Activated CD4-positive, alpha-beta T cell treated with anti-CD3 and anti-CD28 coated beads for 36 hours (primary cell): ENCODE data around the gene RRAGD. TPM values are rescaled to one million over a fixed set of nuclear protein-coding genes. Genes with fewer than 3 reads are reported as not detected.
"Not testable (repeated sequence)": the region's sequence is repeated elsewhere in the genome, so short reads cannot be mapped to it uniquely, and the experiment has no call there.

Experiments used
- ATAC-seq: fragments of 200-7000 bp; cut with Tn5 transposase; one replicate; pipeline ENCODE4 v1.10.0; 2021; ENCODE audit warnings: mild to moderate bottlenecking, moderate library complexity
- CTCF ChIA-PET: fragments of 350-600 bp; sonication (Branson Sonifier 250); formaldehyde crosslinking; loops from one replicate; lab custom pipeline; 2021; ENCODE audit warnings: antibody characterized with exemption; lab: Charles Lee
- POLR2A ChIA-PET: fragments of 350-600 bp; sonication (Branson Sonifier 250); formaldehyde crosslinking; loops from one replicate; lab custom pipeline; 2021; ENCODE audit warnings: antibody characterized with exemption, inconsistent platforms; lab: Charles Lee
- DNase-seq: peaks from one replicate; pipeline ENCODE4 v3.0.0-alpha.2; 2020
- H3K27ac Mint-ChIP-seq: one replicate; pipeline ENCODE4 v1.8.0; 2021; ENCODE audit warnings: mixed read lengths
- H3K27me3 Mint-ChIP-seq: one replicate; pipeline ENCODE4 v1.8.0; 2021; ENCODE audit warnings: mixed read lengths
- H3K36me3 Mint-ChIP-seq: one replicate; pipeline ENCODE4 v1.8.0; 2021; ENCODE audit warnings: low read depth, mixed read lengths
- H3K4me1 Mint-ChIP-seq: one replicate; pipeline ENCODE4 v1.8.0; 2021; ENCODE audit warnings: mixed read lengths
- H3K4me3 Mint-ChIP-seq: one replicate; pipeline ENCODE4 v1.8.0; 2021; ENCODE audit warnings: mild to moderate bottlenecking, moderate library complexity, mixed read lengths
- H3K9me3 Mint-ChIP-seq: one replicate; pipeline ENCODE4 v1.8.0; 2021; ENCODE audit warnings: low read depth, mixed read lengths
- intact Hi-C, 2 experiments: fragments of 100-400 bp; cut with DNase I in 1 of 2; cut with micrococcal nuclease in 1 of 2; formaldehyde crosslinking; loops; one replicate each; pipeline versions ENCODE4 v1.14.2 to v1.15.1; 2022 to 2024; cut with DNase I, micrococcal nuclease
- total RNA-seq, 2 experiments: library from RNA; stranded (reverse); gene quantifications; one replicate each; pipeline ENCODE4 v1.2.3, GENCODE V29; 2021

RRAGD gene
- total RNA-seq, 2 experiments from 2014 or later: 19.6 to 20.1 TPM

- ATAC-seq, H3K4me3 Mint-ChIP-seq, POLR2A ChIA-PET, H3K27ac Mint-ChIP-seq, H3K27me3 Mint-ChIP-seq, H3K36me3 Mint-ChIP-seq, H3K9me3 Mint-ChIP-seq, H3K4me1 Mint-ChIP-seq, intact Hi-C loops, DNase-seq: not testable (repeated sequence)
- CTCF ChIA-PET: interaction anchor here (0.7 to 1.6 kb wide), 2 partner anchors 20 to 39 kb away, joined by 3 to 4 read pairs; no protein-coding TSS in a partner anchor
Measured at GRCh38 chr6:89397884-89398283, 14.2 kb downstream of the RRAGD start.

DNA sequence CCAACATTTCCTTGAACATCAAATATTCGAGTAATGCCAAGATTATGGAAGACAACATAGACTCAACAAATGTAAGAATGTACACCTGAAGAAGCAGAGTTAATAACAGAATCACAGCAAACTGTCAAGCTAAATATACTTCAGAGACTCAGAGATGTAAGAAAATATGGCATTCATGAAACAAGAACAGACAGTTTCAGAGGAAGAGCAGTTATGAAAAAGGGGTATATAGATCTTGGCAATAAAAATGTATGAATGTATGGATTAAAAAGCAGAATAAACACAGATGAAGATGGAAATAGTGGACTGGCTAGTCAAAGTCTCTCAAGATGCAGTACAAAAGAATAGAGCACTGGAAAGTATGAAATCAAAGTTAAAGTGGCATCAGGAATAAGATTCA lies 18.4 kb downstream of the RRAGD start:
- Mint-ChIP-seq H3K9me3 (peaks cover 5% of the 10 kb centered on the region), H3K4me3 (no peak overlapping the region), H3K4me1 (no peaks in the 10 kb centered on the region), H3K27me3 (no peaks in the 10 kb centered on the region), H3K36me3 (peaks cover 6% of the 10 kb centered on the region), H3K27ac (no peak overlapping the region)
- POLR2A ChIA-PET: no interaction called here
- DNase-seq (no peak), ATAC-seq (no peak)
- intact Hi-C loops: no loop called here
- CTCF ChIA-PET: no interaction called here

- H3K4me3 Mint-ChIP-seq: no peak overlapping the region
- no peak overlapping the region for H3K27ac Mint-ChIP-seq
- POLR2A ChIA-PET: interaction anchor here (0.7 kb wide), 1 partner anchor 175 kb away, joined by 3 read pairs; no protein-coding TSS in a partner anchor
- ATAC-seq (no peak), DNase-seq (no peak)
- intact Hi-C loops: no loop called here
- H3K27me3 Mint-ChIP-seq: no peaks in the 10 kb centered on the region
- peaks cover 6% of the 10 kb centered on the region for H3K36me3 Mint-ChIP-seq
- H3K4me1 Mint-ChIP-seq: no peaks in the 10 kb centered on the region
- CTCF ChIA-PET: no interaction called here
- peaks cover 5% of the 10 kb centered on the region for H3K9me3 Mint-ChIP-seq
Measured at GRCh38 chr6:89392823-89393222, 19.2 kb downstream of the RRAGD start.

- H3K27ac Mint-ChIP-seq: no peak overlapping the region
- H3K4me3 Mint-ChIP-seq: no peak overlapping the region
- intact Hi-C loops: no loop called here
- H3K9me3 Mint-ChIP-seq: peaks cover 4% of the 10 kb centered on the region
- DNase-seq: no peak
- ChIA-PET POLR2A (no interaction called here), CTCF (no interaction called here)
- H3K27me3 Mint-ChIP-seq: no peaks in the 10 kb centered on the region
- peaks cover 10% of the 10 kb centered on the region for H3K4me1 Mint-ChIP-seq
- ATAC-seq: no peak
- peaks cover 14% of the 10 kb centered on the region for H3K36me3 Mint-ChIP-seq
Measured at GRCh38 chr6:89388846-89389245, 23.2 kb downstream of the RRAGD start.

GRCh38 chr6:89387516-89388201 lies 24.4 kb downstream of the RRAGD start:
- Mint-ChIP-seq H3K4me3 (no peak overlapping the region), H3K9me3 (no peaks in the 10 kb centered on the region), H3K27ac (no peak overlapping the region), H3K36me3 (peaks cover 8% of the 10 kb centered on the region), H3K27me3 (no peaks in the 10 kb centered on the region), H3K4me1 (peaks cover 10% of the 10 kb centered on the region)
- ChIA-PET CTCF (interaction anchor here (0.7 kb wide), 1 partner anchor 26 kb away, joined by 3 read pairs; no protein-coding TSS in a partner anchor), POLR2A (no interaction called here)
- intact Hi-C loops: no loop called here
- DNase-seq (no peak), ATAC-seq (peak; percentile 39)

DNA sequence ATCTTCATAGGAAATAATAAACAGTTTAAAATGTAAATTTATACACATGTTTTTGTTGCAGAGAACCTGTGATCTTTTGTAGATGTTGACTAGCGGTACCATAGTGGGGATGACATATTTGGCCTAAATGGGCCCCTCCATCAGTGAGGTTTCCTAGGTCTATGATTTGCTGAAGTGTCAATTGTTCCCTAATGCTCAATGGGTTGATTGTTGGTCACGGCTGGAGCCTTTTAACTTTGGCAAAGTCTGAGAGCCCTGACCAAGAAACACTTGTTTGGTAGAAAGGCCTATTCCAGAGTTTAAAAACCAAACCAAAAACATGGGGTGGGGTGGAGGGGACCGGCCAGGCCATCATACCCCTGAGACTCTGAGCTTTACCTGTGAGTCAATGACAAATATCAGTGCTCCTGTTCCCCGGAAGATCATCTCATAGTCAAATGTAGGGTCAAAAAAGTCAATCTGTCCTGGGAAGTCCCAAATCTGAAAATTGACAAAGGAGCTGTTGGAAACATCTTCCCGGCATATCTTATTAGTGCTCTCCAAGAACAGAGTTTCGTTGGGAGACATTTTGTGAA lies 25.1 kb downstream of the RRAGD start:
- H3K36me3 Mint-ChIP-seq: peaks cover 8% of the 10 kb centered on the region
- H3K4me1 Mint-ChIP-seq: peaks cover 10% of the 10 kb centered on the region
- no peaks in the 10 kb centered on the region for H3K9me3 Mint-ChIP-seq
- CTCF ChIA-PET: interaction anchor here (0.7 kb wide), 1 partner anchor 27 kb away, joined by 3 read pairs; no protein-coding TSS in a partner anchor
- ATAC-seq: no peak
- no peaks in the 10 kb centered on the region for H3K27me3 Mint-ChIP-seq
- POLR2A ChIA-PET: no interaction called here
- intact Hi-C loops: no loop called here
- no peak overlapping the region for H3K27ac Mint-ChIP-seq
- no peak overlapping the region for H3K4me3 Mint-ChIP-seq
- no peak for DNase-seq

- Mint-ChIP-seq H3K9me3 (no peaks in the 10 kb centered on the region), H3K4me1 (peaks cover 10% of the 10 kb centered on the region), H3K27me3 (no peaks in the 10 kb centered on the region), H3K27ac (no peak overlapping the region), H3K4me3 (no peak overlapping the region), H3K36me3 (peaks cover 8% of the 10 kb centered on the region)
- CTCF ChIA-PET: no interaction called here
- ATAC-seq (no peak), DNase-seq (no peak)
- POLR2A ChIA-PET: no interaction called here
- intact Hi-C loops: no loop called here
Measured at GRCh38 chr6:89385846-89386245, 26.2 kb downstream of the RRAGD start.

DNA sequence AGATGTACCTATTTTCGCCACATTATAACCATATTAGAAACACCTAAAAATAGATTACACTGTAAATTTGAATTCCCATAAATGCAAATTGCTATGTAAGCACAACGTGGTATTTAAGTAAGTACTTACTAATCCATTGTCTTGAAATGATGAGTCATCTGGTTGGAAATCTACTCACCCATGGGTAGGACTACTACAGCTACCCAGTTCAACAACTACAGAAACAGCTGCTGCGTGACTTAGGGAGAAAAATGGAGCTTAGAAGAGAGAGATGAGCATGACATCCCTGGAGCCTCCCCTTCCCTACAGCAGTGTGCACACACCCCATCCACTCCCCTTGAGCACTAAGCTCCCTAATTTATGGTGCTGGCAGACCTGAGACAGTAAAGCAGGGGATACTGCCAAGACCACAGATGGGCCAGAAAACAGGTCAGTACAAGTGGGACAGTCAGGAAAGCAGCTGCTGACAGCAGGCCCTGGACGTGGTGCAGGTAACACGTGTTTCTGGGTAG lies 26.9 kb downstream of the RRAGD start:
- intact Hi-C loops: no loop called here
- Mint-ChIP-seq H3K27ac (no peak overlapping the region), H3K27me3 (no peaks in the 10 kb centered on the region), H3K4me1 (peaks cover 10% of the 10 kb centered on the region), H3K4me3 (no peak overlapping the region), H3K9me3 (no peaks in the 10 kb centered on the region), H3K36me3 (peaks cover 8% of the 10 kb centered on the region)
- no peak for DNase-seq
- ChIA-PET CTCF (no interaction called here), POLR2A (interaction anchor here (0.6 kb wide), 2 partner anchors 88 to 305 kb away, joined by 3 to 9 read pairs; no protein-coding TSS in a partner anchor)
- peak; percentile 94 for ATAC-seq

DNA sequence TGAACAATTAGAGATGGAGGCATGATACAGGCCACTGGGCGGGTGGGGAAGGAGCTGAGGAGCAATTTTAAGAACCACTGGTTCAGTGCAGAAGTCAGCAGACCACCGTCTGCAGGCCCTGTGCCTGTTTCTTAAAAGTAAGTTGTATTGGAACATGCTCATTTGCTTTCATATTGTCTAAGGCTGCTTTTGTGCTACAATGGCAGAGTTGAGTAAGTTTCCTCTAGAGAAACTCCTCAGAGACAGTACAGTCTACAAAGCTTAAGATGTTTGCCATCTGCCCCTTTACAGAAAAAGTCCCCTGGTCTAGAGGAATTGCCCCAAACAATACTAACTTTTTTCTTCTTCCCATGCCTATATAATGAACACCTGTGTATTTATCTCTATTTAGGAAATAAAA lies 31.0 kb downstream of the RRAGD start:
- ChIA-PET POLR2A (no interaction called here), CTCF (interaction anchor here (1.4 kb wide), 1 partner anchor 9 kb away, joined by 5 read pairs; no protein-coding TSS in a partner anchor)
- H3K4me1 Mint-ChIP-seq: peaks cover 10% of the 10 kb centered on the region
- no peak overlapping the region for H3K27ac Mint-ChIP-seq
- no peak overlapping the region for H3K4me3 Mint-ChIP-seq
- no peak for DNase-seq
- H3K36me3 Mint-ChIP-seq: peaks cover 6% of the 10 kb centered on the region
- intact Hi-C loops: no loop called here
- no peaks in the 10 kb centered on the region for H3K27me3 Mint-ChIP-seq
- no peaks in the 10 kb centered on the region for H3K9me3 Mint-ChIP-seq
- no peak for ATAC-seq

DNA sequence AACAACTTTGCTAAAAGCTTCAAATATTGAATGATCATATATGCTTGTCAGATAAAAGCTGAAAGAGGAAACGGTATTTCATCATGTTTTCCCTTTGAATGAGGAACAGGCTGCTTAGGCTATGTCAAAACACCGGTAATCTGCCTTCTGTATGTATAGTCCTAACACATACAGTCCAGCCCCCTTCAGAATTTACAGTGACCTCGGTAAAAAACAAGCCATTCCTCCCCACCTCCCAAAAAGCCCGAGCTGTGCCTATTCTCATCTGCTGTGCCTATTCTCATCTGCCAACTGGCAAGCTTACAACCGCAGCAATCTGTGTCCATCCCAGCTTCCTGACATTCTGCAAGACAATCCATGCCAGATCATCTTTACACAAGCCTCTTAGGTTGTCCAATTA lies 32.8 kb downstream of the RRAGD start:
- POLR2A ChIA-PET: interaction anchor here (0.5 kb wide), 1 partner anchor 261 kb away, joined by 3 read pairs; no protein-coding TSS in a partner anchor
- CTCF ChIA-PET: interaction anchor here (4.1 kb wide), 1 partner anchor 12 kb away, joined by 24 read pairs; no protein-coding TSS in a partner anchor
- intact Hi-C loops: no loop called here
- Mint-ChIP-seq H3K27ac (no peak overlapping the region), H3K27me3 (no peaks in the 10 kb centered on the region), H3K36me3 (peaks cover 2% of the 10 kb centered on the region), H3K4me1 (peaks cover 15% of the 10 kb centered on the region), H3K4me3 (no peak overlapping the region), H3K9me3 (no peaks in the 10 kb centered on the region)
- DNase-seq (no peak), ATAC-seq (no peak)

- H3K4me1 Mint-ChIP-seq: peaks cover 15% of the 10 kb centered on the region
- no peaks in the 10 kb centered on the region for H3K27me3 Mint-ChIP-seq
- H3K36me3 Mint-ChIP-seq: peaks cover 2% of the 10 kb centered on the region
- H3K9me3 Mint-ChIP-seq: no peaks in the 10 kb centered on the region
- no peak overlapping the region for H3K4me3 Mint-ChIP-seq
- H3K27ac Mint-ChIP-seq: no peak overlapping the region
- ATAC-seq (no peak), DNase-seq (no peak)
- CTCF ChIA-PET: interaction anchor here (0.6 to 4.1 kb wide), 2 partner anchors 11 to 334 kb away, joined by 3 to 24 read pairs; no protein-coding TSS in a partner anchor
- POLR2A ChIA-PET: no interaction called here
- intact Hi-C loops: no loop called here
Measured at GRCh38 chr6:89378628-89379027, 33.4 kb downstream of the RRAGD start.
